ENCODE results near the gene ITPR2. TPM values are rescaled to one million over a fixed set of nuclear protein-coding genes. Genes with fewer than 3 reads are reported as not detected.

Gene ITPR2
- total and polyA plus RNA-seq, 2 of the 13 experiments (the other 11 are each of a cell fraction or from before 2014, with no cell fraction given): 31.9 to 81.9 TPM

- Histone ChIP-seq H3K36me3 (replicated peaks in 1 of 2; ENCODE audit: control insufficient read depth in 1 of 2, insufficient read depth in 2 of 2, low read length in 2 of 2) (peaks cover 4 to 34% of the 10 kb centered on the region in 2 experiments), H3K4me3 (replicated peaks in 1 of 3; ENCODE audit: insufficient read depth in 1 of 3, low read depth in 2 of 3, low read length in 3 of 3) (no peak overlapping the region), H3K27me3 (ENCODE audit: control insufficient read depth in 1 of 2, insufficient read depth in 2 of 2, low read length in 2 of 2) (no peaks in the 10 kb centered on the region), H3K27ac (ENCODE audit: extremely low read length, insufficient read depth, low read length) (no peak overlapping the region), H3K4me2 (ENCODE audit: low read depth, low read length) (no peak overlapping the region), H4K20me1 (ENCODE audit: insufficient read depth, low read length) (no peaks in the 10 kb centered on the region), H2AFZ (ENCODE audit: low read length) (no peak overlapping the region), H3K9ac (ENCODE audit: insufficient read depth, low read depth, low read length) (no peak overlapping the region), H3K4me1 (ENCODE audit: insufficient read depth, low read length) (no peaks in the 10 kb centered on the region), H3K9me3 (ENCODE audit: low read length) (no peaks in the 10 kb centered on the region), H3K79me2 (ENCODE audit: insufficient read depth, low read length) (no peaks in the 10 kb centered on the region)
- in situ Hi-C loops (cut with HindIII; ENCODE audit: extremely low pct_ligation_motif_present, low pct_unique_long_range_greater_than_20kb): no loop called here
- no peak for FAIRE-seq
- DNase-seq (ENCODE audit: low spot score): no peak
- ChIA-PET POLR2A (no interaction called here), CTCF (ENCODE audit: low intra/inter-chr PET ratio, low total read pairs) (no interaction called here)
- TF ChIP-seq CENPT (CRISPR knock-in tag; IDR thresholded peaks at IDR 0.05; ENCODE audit: low read depth) (no peak), AGO2 (optimal IDR thresholded peaks at IDR 0.05; ENCODE audit: low read depth, low read length) (peak; percentile 63)
- peak; percentile 26; the same call in 1 of the 3 replicates for ATAC-seq
- 97% methylated on average over 8 of the region's 12 CpGs for WGBS (ENCODE audit: low lambda C conversion rate)
- intact Hi-C loops (cut with micrococcal nuclease; ENCODE audit: unreplicated experiment): no loop called here
- no TSS peak for BruUV-seq (replicated peaks)
Observed at GRCh38 chr12:26608273-26608672, 224.7 kb downstream of the ITPR2 start.

DNA sequence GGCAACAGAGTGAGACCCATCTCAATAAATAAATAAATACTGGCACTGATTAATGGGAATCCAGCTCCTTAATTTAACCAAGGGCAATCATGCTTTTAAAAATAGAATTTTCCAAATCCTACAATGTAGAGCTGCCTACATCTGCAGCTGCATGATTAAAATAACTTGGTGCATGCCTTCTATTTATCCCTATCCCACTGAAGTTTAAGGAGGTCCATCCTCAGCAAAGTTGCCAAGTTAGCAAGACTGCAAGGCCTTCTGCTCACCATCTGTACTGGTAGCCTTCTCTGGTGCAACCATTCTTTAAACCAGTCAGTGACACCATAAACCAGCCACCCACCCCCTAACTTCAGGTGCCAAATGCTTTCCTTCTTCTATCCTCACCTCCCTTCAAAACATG, 226.1 kb downstream of the ITPR2 start:
- in situ Hi-C loops (cut with HindIII; ENCODE audit: extremely low pct_ligation_motif_present, low pct_unique_long_range_greater_than_20kb) (no loop called here), intact Hi-C loops (cut with micrococcal nuclease; ENCODE audit: unreplicated experiment) (no loop called here)
- FAIRE-seq (no peak), ATAC-seq (no peak), DNase-seq (ENCODE audit: low spot score) (no peak)
- H3K27ac ChIP-seq (ENCODE audit: extremely low read length, insufficient read depth, low read length): no peak overlapping the region
- peaks cover 6 to 29% of the 10 kb centered on the region in 2 experiments for H3K36me3 ChIP-seq (replicated peaks in 1 of 2; ENCODE audit: control insufficient read depth in 1 of 2, insufficient read depth in 2 of 2, low read length in 2 of 2)
- H3K27me3 ChIP-seq (ENCODE audit: control insufficient read depth in 1 of 2, insufficient read depth in 2 of 2, low read length in 2 of 2): no peaks in the 10 kb centered on the region
- no peak overlapping the region for H2AFZ ChIP-seq (ENCODE audit: low read length)
- H3K79me2 ChIP-seq (ENCODE audit: insufficient read depth, low read length): no peaks in the 10 kb centered on the region
- H3K4me1 ChIP-seq (ENCODE audit: insufficient read depth, low read length): no peaks in the 10 kb centered on the region
- H3K9ac ChIP-seq (ENCODE audit: insufficient read depth, low read depth, low read length): no peak overlapping the region
- CTCF ChIA-PET (ENCODE audit: low intra/inter-chr PET ratio, low total read pairs): no interaction called here
- no peak overlapping the region for H3K4me3 ChIP-seq (replicated peaks in 1 of 3; ENCODE audit: insufficient read depth in 1 of 3, low read depth in 2 of 3, low read length in 3 of 3)
- POLR2A ChIA-PET: no interaction called here
- no peaks in the 10 kb centered on the region for H3K9me3 ChIP-seq (ENCODE audit: low read length)
- H4K20me1 ChIP-seq (ENCODE audit: insufficient read depth, low read length): 0 out of 2 replicates have a peak, but pooled peaks cover 2% of the 10 kb centered on the region
- no peak overlapping the region for H3K4me2 ChIP-seq (ENCODE audit: low read depth, low read length)
- no TSS peak for BruUV-seq (replicated peaks)
- no peak for TF ChIP-seq ZNF550 (CRISPR knock-in tag; IDR thresholded peaks at IDR 0.05; ENCODE audit: borderline replicate concordance)
- TF ChIP-seq ZNF557 (CRISPR knock-in tag; IDR thresholded peaks at IDR 0.05): no peak
- no peak for TF ChIP-seq MXD4 (CRISPR knock-in tag; IDR thresholded peaks at IDR 0.05)
- no peak for TF ChIP-seq BRCA1 (CRISPR knock-in tag; IDR thresholded peaks at IDR 0.05)
- no peak for TF ChIP-seq SOX6 (IDR thresholded peaks at IDR 0.05)
- TF ChIP-seq SOX6 (CRISPR knock-in tag; IDR thresholded peaks at IDR 0.05): no peak
- TF ChIP-seq RFX5 (IDR thresholded peaks at IDR 0.05; ENCODE audit: low read depth, low read length): no peak
- no peak for TF ChIP-seq FIP1L1 (IDR thresholded peaks at IDR 0.05; ENCODE audit: borderline replicate concordance, insufficient read depth, low read depth, low read length)
- TF ChIP-seq, protein P1, sequence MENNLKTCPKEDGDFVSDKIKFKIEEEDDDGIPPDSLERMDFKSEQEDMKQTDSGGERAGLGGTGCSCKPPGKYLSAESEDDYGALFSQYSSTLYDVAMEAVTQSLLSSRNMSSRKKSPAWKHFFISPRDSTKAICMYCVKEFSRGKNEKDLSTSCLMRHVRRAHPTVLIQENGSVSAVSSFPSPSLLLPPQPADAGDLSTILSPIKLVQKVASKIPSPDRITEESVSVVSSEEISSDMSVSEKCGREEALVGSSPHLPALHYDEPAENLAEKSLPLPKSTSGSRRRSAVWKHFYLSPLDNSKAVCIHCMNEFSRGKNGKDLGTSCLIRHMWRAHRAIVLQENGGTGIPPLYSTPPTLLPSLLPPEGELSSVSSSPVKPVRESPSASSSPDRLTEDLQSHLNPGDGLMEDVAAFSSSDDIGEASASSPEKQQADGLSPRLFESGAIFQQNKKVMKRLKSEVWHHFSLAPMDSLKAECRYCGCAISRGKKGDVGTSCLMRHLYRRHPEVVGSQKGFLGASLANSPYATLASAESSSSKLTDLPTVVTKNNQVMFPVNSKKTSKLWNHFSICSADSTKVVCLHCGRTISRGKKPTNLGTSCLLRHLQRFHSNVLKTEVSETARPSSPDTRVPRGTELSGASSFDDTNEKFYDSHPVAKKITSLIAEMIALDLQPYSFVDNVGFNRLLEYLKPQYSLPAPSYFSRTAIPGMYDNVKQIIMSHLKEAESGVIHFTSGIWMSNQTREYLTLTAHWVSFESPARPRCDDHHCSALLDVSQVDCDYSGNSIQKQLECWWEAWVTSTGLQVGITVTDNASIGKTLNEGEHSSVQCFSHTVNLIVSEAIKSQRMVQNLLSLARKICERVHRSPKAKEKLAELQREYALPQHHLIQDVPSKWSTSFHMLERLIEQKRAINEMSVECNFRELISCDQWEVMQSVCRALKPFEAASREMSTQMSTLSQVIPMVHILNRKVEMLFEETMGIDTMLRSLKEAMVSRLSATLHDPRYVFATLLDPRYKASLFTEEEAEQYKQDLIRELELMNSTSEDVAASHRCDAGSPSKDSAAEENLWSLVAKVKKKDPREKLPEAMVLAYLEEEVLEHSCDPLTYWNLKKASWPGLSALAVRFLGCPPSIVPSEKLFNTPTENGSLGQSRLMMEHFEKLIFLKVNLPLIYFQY (CRISPR knock-in tag; IDR thresholded peaks at IDR 0.05; ENCODE audit: borderline replicate concordance): no peak
- no peak for TF ChIP-seq ZFYVE20 (CRISPR knock-in tag; IDR thresholded peaks at IDR 0.05; ENCODE audit: borderline replicate concordance, low read depth)
- no peak for TF ChIP-seq TGIF2 (CRISPR knock-in tag; IDR thresholded peaks at IDR 0.05)
- TF ChIP-seq, protein P2, sequence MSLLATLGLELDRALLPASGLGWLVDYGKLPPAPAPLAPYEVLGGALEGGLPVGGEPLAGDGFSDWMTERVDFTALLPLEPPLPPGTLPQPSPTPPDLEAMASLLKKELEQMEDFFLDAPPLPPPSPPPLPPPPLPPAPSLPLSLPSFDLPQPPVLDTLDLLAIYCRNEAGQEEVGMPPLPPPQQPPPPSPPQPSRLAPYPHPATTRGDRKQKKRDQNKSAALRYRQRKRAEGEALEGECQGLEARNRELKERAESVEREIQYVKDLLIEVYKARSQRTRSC (CRISPR knock-in tag; IDR thresholded peaks at IDR 0.05; ENCODE audit: low read depth): no peak
- no peak for TF ChIP-seq CENPT (CRISPR knock-in tag; IDR thresholded peaks at IDR 0.05; ENCODE audit: low read depth)
